Thyroid gland (tissue), 4 donors: ENCODE results near the gene TIMM29.

Experiments used
- CTCF ChIP-seq, 6 experiments: fragments of 200-600 bp in 3 of 6; fragments of 450-650 bp in 3 of 6; sonication (generic) in 3 of 6; IDR thresholded peaks; one replicate each; pipeline ENCODE4 v1.5.1; 2016 to 2019; ENCODE audit warnings: antibody characterized with exemption in 6 of 6, mild to moderate bottlenecking in 2 of 6, inconsistent platforms in 1 of 6, moderate library complexity in 1 of 6
- POLR2A ChIP-seq, 2 donors: fragments of 450-650 bp; IDR thresholded peaks; one replicate each; pipeline ENCODE4 v1.6.1; 2017; ENCODE audit warnings: antibody characterized with exemption in 2 of 2, mild to moderate bottlenecking in 2 of 2, moderate library complexity in 1 of 2

DNA sequence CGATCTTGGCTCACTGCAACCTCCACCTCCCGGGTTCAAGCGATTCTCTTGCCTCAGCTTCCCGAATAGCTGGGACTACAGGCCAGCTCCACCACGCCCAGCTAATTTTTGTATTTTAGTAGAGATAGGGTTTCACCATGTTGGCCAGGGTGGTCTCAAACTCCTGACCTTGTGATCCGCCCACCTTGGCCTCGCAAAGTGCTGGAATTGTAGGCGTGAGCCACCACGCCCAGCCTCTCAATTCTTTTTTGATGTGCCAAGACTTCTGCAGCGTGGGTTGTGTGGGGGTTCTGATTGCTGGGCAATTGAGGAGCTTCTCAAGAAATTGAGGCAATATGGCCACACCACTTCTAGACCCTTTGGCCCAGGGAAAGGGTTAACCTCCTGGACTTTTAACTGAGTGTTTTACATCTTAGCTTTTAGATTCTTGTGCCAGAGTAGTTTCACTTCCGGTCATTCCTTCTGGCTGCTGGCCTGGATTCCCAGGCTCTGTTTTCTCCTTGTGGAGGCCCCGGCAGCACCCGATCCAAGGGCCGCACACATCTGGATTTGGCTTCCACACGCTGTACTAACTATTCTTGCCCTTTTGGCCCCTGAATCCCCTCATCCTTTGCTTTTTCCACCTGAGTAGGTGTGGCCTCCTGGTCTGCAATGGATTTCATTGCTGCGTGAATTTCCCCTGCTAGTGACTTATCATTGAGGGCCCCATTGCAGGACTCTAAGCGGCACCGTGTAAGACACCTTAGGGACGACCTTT is 46.9 kb downstream of the TIMM29 start:
- TF ChIP-seq CTCF (IDR thresholded peaks at IDR 0.05), result no peak
- no peak for TF ChIP-seq POLR2A (IDR thresholded peaks at IDR 0.05)
